Measurements from ENCODE around the gene CYP4B1.
A peak's percentile ranks its signal among the peaks of the same experiment; 100 is the strongest.

- TF ChIP-seq POLR2A (IDR thresholded peaks at IDR 0.05) (peak in 1 of 2 donors; percentile 36), EP300 (IDR thresholded peaks at IDR 0.05) (peak in 1 of 2 donors; percentile 63)
- TF ChIP-seq, protein P1, sequence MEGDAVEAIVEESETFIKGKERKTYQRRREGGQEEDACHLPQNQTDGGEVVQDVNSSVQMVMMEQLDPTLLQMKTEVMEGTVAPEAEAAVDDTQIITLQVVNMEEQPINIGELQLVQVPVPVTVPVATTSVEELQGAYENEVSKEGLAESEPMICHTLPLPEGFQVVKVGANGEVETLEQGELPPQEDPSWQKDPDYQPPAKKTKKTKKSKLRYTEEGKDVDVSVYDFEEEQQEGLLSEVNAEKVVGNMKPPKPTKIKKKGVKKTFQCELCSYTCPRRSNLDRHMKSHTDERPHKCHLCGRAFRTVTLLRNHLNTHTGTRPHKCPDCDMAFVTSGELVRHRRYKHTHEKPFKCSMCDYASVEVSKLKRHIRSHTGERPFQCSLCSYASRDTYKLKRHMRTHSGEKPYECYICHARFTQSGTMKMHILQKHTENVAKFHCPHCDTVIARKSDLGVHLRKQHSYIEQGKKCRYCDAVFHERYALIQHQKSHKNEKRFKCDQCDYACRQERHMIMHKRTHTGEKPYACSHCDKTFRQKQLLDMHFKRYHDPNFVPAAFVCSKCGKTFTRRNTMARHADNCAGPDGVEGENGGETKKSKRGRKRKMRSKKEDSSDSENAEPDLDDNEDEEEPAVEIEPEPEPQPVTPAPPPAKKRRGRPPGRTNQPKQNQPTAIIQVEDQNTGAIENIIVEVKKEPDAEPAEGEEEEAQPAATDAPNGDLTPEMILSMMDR (IDR thresholded peaks at IDR 0.05), result no peak
These were observed 5.4 kb downstream of the CYP4B1 start for GRCh38 chr1:46804027-46804889.

Measured in tibial nerve (tissue), 4 donors.